ENCODE data around the gene UPF1.
A peak's percentile ranks its signal among the peaks of the same experiment; 100 is the strongest.
"Not testable (repeated sequence)": the region's sequence is repeated elsewhere in the genome, so short reads cannot be mapped to it uniquely, and the experiment has no call there.

The UPF1 gene

GRCh38 chr19:18799389-18799970 is 32.3 kb upstream of the UPF1 start:
- no peak for DNase-seq

DNA sequence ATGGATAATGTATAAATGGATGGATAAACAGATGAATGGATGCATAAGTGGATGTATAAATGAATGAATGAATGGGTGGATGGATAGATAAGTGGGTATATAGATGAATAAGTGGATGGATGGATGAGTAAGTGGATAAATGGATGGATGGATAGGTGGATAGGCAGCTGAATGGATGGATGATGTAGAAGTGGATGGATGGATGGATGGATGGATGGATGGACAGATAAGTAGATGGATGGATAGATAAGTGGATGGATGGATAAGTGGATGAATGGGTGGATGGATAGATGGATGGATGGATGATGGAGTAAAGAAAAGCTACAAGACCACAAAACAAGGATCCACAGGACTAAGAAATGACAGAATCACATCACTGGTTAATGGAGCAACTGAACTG is 31.7 kb upstream of the UPF1 start:
- no peak for DNase-seq

- no peak for DNase-seq
These were observed 31.1 kb upstream of the UPF1 start for GRCh38 chr19:18800636-18801035.

DNA sequence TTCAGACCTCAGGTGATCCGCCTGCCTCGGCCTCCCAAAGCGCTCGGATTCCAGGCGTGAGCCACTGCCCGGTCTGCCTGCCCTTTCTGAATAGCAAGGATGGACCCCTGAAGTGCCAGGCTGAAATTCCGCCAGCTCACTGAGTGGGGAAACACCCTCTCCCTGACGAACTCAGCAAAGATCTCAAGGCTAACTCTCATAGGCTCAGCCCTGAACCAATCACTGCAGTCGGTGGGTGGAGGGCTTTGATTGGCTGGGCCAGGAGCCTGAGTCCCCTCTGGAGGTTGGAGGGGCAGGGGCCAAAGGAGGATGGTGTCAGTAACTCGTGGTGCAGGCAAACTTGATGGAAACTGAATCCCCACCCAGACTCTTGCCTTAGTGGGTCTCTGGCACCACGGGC is 29.4 kb upstream of the UPF1 start:
- no peak for DNase-seq

- DNase-seq = no peak
These were observed 28.1 kb upstream of the UPF1 start for GRCh38 chr19:18803550-18804138.

GRCh38 chr19:18804139-18804601 is 27.6 kb upstream of the UPF1 start:
- DNase-seq = no peak

- DNase-seq = no peak
These were observed 27.1 kb upstream of the UPF1 start for GRCh38 chr19:18804643-18805042.

DNA sequence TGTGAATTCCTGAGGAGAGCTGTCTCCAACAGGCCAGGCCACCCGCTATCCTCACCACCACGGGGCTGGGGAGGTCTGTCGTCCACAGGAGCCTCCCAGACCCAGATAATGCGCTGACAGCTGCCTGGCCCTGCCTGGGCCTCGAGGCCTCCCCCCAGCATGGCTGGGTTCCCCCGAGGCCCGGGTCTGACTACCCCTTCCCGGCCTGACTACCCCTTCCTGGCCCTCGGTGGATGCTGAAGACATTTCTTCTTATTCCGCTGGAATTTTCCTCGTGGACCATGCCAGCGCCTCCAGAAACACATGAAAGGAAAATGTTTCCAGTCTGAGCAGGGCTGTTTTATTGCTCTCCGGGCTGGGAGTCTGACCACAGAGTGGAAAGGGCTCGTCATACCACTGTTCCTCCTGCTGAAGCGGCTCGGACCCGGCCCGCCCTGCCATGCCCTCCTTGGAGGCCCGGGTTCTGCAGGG is 23.9 kb upstream of the UPF1 start:
- peak; percentile 89 for DNase-seq

- no peak for DNase-seq
These were observed 22.4 kb upstream of the UPF1 start for GRCh38 chr19:18809149-18809868.

- DNase-seq = not testable (repeated sequence)
These were observed 20.1 kb upstream of the UPF1 start for GRCh38 chr19:18811638-18812037.

- peak; percentile 82 for DNase-seq
These were observed 17.7 kb upstream of the UPF1 start for GRCh38 chr19:18814063-18814462.

- DNase-seq = no peak
These were observed 16.1 kb upstream of the UPF1 start for GRCh38 chr19:18815673-18816072.

DNA sequence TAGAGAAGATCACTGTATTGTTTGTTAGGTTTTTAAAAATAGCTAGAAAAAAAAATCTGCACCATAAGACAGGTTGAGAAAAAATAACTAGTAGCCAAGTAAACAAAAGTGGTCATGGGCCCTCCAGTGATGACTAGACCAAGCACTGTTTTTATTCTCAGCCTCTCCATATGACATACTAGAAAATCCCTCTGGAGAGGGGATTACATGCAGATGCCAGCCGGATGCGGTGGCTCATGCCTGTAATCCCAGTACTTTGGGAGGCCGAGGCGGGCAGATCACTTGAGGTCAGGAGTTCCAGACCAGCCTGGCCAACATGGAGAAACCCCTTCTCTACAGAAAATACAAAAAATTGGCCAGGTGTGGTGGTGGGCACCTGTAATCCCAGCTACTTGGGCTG is 15.1 kb upstream of the UPF1 start:
- not testable (repeated sequence) for DNase-seq

DNA sequence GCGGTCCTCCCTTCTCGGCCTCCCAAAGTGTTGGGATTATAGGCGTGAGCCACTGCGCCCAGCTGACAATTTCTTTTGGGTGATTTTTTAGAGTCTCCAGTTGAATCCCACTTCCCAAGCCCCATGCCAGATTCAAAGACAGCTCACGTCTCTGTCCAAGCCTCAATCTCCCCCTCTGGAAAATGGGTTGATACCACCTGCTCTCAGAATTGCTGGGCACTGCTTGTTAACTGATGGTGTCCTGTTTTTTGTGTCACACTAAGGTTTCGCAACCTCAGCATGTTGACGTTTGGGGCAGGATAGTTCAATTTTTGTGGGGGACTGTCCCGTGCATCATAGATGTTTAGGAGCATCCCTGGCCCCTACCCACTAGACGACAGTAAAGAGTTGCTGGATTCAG is 14.2 kb upstream of the UPF1 start:
- DNase-seq = no peak

DNA sequence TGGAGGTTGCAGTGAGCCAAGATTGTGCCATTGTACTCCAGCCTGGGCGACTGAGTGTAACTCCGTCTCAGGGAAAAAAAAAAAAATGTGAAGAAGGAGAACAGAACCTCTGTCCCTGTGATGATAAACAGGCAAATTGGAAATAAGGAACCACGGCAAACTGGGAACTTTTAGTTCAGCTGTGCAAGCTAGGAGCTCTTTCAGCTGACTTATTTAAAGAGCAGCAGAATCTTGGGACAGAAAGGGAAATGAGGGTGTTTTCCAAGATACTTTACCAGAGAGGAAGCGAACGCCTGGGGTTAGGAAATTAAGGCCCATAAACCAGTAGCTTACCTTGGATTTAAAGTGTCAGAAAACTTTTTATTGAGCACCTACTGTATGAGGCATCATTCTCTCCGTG is 3.0 kb upstream of the UPF1 start:
- DNase-seq = no peak

DNA sequence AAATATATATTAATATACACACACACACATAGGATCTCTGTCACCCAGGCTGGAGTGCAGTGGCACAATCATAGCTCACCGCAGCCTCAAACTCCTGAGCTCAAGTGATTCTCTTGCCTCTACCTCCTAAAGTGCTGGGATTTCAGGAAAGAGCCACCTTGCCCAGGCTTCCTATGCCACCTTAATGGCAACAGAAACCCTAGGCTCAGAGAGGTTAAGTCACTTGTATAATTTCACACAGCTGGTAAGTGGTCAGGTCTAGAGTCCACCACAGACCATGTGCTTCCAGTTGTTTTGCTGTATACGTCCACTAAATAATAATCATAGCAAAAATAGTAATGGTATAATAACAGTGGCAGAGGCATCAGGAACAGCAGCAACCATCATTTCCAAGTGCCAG is 1.3 kb upstream of the UPF1 start:
- DNase-seq = no peak

DNA sequence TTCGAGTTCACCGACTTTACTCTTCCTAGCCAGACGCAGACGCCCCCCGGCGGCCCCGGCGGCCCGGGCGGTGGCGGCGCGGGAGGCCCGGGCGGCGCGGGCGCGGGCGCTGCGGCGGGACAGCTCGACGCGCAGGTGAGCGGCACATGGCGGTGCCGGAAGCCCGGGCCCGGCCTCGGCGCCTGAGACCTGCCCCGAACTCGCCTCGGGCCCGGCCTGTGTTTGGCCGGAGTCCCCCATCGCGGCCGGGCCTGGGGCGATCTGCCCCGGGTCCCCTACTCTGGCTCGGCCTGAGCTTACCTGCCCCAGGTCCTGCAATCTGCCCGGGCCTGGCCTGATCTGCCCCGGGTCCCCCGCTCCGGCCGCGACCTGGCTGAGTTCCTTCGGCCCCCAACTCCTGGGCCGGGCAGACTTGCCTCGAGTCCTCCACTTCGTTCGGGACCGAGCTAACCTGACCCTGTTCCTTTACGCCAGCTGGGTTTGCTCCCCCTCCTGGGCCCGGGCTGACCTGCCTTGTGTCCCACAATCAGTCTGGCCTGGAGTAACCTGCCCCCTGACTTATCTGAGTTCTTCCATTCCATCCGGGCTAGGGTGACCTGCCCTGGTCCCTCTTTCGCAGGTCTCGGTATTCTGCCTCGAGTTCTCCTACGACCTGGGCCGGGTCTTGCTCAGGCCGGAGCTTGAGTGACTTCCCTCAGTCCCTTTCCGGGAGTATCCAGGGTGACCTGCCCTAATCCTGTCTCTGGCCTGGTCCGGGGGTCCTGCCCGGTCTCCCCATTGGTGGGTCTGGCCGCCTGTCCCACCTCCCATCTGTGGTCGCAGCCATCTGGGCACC is 764 bp downstream of the UPF1 start:
- no peak for DNase-seq

DNA sequence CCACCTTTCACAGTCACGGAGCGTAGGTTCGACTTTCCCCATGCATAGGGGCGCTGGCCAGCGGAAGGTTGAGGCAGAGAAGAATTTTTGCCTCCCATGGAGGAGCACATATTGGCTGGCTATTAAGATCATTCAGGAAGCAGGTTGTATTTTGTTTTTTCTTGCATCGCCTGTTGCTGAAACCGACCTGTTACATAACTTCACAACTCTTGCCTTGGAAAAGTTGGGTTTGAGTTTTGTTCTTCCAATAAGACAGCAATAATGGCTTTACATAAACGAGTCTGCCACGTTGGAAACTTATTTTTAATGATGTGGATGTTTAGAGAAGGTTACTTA is 1.4 kb downstream of the UPF1 start:
- DNase-seq = no peak

- no peak for DNase-seq
These were observed 2.3 kb downstream of the UPF1 start for GRCh38 chr19:18833849-18834643.

DNA sequence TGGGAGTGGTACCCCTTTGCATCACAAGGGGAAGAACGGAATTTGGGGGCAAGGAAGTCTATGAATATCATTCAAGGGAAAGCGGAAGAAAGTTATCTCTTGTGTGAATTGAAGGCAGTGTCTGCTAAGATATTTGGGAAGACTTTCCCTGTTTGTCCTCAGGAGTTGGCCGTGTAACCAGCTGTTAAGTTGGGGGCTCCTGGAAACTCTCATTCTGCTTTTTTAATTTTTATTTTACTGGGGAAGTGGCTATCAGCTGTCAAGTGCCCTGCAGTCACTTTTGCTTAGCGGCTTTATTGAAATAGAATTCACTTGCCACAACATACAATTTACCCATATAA is 2.9 kb downstream of the UPF1 start:
- no peak for DNase-seq

DNA sequence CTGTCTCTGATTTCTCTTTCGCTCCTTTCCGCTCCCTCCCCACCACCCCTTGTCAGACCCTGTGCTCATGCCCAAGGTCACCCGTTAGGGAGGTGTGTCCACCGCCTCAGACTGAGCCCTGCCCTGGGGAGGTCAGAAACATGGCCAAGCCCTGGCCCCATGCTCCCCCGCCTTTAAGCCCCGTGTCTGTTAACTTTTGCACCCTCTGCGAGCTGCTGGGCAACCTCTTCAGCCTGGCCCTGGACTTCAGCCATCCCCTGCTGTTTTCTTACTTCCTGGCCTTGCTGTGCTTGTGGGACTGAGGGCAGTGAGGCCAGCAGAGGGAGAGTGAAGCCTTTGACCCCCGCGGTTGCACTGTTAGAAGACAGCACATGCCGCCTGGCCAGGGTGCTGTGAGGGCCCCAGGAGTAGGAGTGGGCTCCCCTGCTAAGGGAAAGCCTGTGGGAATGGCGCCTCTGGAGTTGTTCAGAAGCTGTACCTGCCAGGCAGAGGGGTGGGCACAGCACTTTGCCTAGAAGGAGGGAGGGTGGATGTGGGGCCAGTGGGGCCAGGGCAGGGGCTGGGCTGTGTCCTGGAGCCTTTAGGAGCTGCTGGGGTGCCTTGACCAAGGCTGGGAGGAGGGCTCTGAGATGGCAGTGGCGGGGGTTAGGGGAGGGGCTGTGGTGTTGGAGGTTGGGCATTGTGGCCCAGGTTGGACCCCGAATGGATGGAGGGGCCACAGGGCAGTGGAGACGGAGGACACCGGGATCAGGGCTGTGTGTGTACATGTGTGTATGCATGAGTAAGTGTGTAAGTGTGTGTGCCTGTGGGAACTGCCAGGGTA is 7.9 kb downstream of the UPF1 start:
- no peak for DNase-seq

Measured in right hindlimb (tissue), 1 donor.